NCI-H69 (cell line): Measurements from ENCODE around the gene KCNQ1.
A peak's percentile ranks its signal among the peaks of the same experiment; 100 is the strongest.

Source experiments
- DNase-seq: peaks from one replicate; lab custom pipeline; 2025; lab: John Stamatoyannopoulos, UW

Gene KCNQ1

GRCh38 chr11:2665526-2666400 lies 221.0 kb downstream of the KCNQ1 start:
- DNase-seq, result no peak

GRCh38 chr11:2666401-2666741 lies 221.6 kb downstream of the KCNQ1 start:
- no peak for DNase-seq

DNA sequence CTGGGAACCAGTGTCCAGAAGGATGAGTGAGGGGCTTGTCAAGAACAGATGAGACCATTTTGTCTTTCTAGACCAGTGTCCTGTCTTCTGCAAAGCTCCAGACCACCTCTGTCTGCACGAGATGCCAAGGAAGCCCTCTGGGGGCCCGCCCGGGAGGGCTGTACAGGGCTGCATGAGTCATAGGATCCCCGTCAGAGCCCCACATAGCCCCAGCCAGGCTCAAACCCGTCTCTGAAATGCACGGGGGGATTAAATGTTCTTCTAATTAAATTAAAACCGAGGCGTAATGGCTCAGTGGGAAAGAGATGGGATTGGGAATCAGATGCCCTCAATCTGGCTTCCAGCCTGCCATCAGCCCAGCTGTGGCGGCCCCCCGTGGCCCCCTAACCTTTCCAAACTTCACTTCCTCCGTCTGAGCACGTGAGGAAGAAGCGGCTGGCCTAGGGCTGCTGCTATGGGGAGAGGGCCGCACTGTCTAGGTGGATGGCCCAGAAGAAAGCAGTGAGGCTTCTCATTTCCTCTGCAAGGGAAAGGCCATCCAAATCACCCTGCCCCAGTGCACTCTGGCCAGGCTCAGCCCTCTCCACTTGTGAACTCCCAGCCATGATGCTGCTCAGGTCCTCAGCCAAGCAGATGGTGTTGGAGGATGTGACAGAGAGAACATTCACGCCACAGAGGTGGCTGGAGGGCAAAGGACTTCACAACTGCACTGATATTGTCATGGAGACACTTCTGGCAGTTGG lies 222.2 kb downstream of the KCNQ1 start:
- no peak for DNase-seq

DNA sequence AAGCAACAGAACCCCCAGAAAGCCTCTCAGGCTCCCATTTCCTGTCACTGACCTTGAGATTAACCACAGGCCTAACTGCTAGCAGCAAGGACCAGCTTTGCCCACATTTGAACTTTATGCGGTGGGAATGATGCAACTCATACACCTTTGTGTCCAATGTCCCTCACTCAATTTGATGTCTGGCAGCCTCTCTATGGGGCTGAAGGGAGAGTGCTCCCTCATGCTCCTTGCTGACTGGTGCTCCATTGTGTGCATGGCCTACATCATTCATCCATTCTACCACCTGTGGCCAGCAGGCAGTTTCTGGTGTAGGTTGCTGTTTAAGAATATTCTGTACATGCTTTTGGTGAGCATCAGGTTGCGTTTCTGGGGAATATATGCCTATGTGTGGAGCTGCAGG lies 223.1 kb downstream of the KCNQ1 start:
- DNase-seq, result no peak

DNA sequence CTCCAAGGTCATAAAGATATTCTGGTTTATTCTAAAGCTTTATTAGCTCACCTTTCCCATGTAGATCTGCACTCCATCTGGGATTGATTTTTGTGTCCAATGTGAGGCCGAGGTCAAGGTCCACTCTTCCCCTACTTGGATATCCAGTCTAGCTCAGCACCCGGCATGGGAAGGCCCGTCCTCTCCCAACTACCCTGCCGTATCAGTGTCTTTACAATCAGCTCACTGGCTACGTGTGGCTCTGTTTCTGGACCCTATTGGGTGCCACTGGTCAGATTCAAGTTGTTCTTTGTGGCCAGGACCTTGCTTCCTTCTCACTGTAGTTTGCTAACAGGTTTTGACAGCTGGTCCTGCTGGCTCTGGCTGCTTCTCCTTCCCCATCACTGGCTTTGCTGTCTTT lies 224.1 kb downstream of the KCNQ1 start:
- no peak for DNase-seq

DNA sequence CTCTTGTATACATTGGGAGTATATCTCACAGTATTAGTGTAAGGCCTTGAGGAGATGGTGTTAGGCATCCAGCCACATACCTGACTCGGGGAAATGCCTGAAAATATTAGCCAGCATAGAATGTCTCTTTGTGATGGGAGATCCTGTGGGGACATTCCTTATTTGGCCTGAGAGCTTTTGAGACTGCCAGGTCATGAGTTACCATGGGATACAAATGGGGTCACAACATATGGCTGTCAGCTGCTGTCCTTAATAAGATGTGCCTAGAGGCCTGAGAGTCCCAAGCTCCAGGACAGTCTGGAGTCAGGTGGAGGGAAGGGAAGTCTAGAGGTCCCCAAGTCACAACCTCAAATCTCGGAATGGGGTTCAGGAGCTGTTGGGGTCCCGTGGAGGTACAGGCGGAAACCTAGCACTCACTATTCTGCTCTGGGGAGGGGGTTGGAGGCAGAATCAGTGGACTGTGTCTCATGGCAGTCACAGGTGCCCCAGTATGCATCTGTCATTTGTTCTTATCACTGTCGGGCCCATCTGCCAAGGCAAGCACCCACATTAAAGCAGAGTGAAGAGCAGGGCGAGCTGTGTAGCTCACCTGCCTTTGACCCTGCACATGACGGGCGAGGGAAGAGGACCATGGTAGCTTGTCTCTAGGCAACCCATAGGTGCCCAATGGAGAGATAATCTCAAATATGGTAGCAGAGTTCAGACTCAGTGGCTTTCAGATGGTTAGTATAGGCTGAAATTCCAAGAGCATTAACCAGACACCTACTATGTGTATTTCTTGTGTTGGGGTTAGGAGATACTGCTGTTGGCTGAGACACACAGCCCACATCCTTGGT lies 225.0 kb downstream of the KCNQ1 start:
- DNase-seq, result no peak

- no peak for DNase-seq
Measured at GRCh38 chr11:2670541-2671100, 225.8 kb downstream of the KCNQ1 start.

- no peak for DNase-seq
Measured at GRCh38 chr11:2671748-2672147, 226.9 kb downstream of the KCNQ1 start.

DNA sequence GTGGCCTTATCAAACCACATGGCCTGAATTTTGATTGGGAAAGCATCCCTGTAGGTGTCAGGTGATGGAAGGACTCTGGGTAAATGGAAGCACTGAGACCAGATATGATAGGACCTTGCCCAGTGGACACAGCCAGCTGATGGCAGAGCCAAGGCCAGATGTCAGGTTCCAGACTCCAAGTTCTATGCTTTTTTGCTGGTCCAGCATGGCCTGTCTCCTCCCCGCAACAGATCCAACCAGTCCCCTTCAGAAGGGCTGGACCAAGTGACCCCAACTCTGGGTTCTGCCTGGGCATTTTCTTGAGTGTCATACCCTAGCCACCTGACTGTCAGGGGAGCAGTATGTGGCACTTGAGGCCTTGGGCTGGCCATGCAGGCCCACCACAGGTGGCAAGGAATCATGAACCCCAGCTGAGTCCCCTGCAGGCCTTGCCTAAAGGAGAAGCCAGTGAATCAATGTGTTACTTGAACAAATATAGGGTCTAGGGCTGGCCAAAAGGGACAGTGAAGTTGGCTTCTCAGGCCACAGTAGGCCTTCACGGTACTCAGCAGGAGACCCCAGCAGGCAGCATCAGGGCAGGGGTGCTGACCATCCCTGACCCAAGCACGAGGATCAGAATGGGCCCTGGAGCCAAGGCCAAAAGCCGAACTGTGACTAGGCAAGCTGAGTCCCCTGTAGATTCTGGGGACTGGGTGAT lies 227.9 kb downstream of the KCNQ1 start:
- no peak for DNase-seq

DNA sequence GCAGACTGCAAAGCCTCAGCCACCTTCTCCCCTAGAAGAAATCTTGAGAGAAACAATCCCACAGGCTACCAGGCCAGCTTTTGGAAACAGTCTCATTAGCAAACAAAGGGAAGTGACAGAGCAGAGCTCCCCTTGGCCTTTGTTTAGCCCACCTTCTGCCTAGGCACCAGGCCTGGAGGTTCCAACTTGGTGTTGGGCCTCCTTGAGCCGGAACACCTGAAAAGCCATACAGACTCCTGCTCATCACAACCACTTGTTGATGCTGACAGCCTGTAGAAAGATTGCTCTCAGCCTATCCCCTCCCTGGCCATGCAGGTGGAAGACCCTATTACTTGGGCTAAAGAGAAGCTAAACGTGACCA lies 228.4 kb downstream of the KCNQ1 start:
- no peak for DNase-seq

DNA sequence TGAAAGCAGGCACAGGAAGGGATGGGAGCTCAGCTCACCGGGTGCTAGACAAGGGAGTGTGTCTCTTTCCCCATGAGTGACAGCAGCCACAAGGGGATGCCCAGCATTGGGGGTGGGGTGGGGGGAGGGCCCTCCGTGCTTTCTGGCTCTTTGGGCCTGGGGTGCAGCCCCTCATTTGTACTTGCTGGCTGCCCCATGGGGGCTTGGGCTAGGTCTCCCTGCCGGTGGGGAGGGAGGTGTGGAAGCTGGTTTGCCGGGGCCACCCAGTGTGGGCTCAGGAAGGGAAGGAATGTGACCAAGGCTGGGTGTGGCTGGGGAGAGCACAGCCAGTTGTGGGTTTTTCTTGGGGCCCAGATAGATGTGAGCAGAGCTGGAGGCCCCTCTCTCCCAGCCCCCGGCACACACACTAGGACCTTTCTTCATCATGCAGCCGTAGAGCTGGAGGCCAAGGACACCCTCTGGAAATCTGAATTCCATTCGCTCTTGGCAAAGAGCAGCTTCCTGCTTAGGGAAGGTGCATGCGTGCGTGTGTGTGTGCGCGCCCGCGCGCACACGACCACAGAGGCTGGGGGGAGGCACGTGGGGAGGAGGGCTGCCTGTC lies 229.2 kb downstream of the KCNQ1 start:
- DNase-seq, result no peak

DNA sequence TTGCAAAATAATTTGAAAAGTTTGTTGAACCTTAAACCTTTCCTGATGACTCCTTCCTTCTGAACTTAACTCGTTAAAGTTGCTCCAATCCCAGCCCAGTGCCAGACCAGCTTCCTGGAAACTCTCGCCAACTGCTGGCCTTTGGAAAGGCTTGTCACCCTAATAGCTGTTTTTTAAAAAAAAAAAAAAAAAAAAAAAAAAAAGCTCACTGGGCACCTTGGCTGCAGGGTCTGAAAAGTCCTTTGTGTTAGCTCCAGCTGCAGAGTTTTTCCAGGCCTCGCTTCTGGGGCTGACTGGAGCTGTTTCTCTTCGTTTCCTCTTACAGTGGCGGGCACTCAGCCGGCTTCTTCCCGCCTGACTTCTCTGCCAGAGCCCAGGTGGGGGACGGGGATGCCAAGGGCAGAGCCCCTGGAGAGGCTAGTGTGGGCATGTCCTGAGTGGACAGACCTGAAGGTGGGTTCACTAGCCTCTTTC lies 229.9 kb downstream of the KCNQ1 start:
- DNase-seq, result no peak

DNA sequence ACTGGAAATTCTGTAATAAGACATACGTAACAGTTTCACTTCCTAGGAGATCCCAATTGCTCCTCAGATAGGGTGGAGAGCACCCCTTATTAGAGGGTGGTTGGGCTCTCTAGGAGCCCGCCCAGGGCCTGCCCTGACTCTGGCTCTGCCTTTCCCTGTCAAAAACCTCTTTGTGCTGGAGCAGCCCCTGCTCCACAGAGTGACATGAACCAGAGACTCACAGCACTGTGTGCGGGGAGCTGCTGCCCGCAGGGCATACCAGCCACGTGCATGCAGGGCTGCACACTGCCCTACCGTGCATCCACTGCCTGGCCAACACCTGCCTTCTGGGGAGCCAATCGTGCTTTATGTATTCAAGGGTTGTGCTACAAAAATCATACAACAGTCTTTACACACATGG lies 230.7 kb downstream of the KCNQ1 start:
- DNase-seq, result peak; percentile 53

- peak; percentile 16 for DNase-seq
Measured at GRCh38 chr11:2677127-2677526, 232.3 kb downstream of the KCNQ1 start.

DNA sequence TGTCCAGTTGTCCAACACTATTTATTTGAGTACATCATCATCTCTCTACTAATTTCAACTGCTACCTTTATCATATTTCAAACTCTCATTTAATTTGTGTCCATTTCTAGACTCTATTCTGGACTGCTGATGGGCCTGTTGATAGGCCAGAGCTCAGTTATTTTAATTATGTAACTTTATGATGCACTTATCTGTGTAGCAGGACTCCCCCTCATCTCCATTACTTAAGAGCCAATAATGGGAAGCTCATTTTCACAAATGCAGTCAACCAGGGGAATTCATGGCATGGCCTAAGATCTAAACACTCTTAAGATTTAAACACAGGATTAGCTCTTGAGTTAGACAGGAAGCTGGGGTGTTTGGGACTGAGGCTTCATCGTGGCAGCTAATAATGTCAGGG lies 233.6 kb downstream of the KCNQ1 start:
- DNase-seq, result no peak

GRCh38 chr11:2679011-2679676 lies 234.3 kb downstream of the KCNQ1 start:
- no peak for DNase-seq

GRCh38 chr11:2681408-2682145 lies 236.8 kb downstream of the KCNQ1 start:
- no peak for DNase-seq

- DNase-seq, result no peak
Measured at GRCh38 chr11:2683806-2684205, 239.0 kb downstream of the KCNQ1 start.

- DNase-seq, result no peak
Measured at GRCh38 chr11:2684581-2684980, 239.8 kb downstream of the KCNQ1 start.

- DNase-seq, result no peak
Measured at GRCh38 chr11:2685051-2685450, 240.2 kb downstream of the KCNQ1 start.
